Astrocyte of the hippocampus (primary cell): ENCODE results near the gene TUBD1.

Source experiments
- DNase-seq: peaks from one replicate; pipeline ENCODE4 v3.0.0; 2011; ENCODE audit warnings: low read depth, low spot score

The TUBD1 gene

DNA sequence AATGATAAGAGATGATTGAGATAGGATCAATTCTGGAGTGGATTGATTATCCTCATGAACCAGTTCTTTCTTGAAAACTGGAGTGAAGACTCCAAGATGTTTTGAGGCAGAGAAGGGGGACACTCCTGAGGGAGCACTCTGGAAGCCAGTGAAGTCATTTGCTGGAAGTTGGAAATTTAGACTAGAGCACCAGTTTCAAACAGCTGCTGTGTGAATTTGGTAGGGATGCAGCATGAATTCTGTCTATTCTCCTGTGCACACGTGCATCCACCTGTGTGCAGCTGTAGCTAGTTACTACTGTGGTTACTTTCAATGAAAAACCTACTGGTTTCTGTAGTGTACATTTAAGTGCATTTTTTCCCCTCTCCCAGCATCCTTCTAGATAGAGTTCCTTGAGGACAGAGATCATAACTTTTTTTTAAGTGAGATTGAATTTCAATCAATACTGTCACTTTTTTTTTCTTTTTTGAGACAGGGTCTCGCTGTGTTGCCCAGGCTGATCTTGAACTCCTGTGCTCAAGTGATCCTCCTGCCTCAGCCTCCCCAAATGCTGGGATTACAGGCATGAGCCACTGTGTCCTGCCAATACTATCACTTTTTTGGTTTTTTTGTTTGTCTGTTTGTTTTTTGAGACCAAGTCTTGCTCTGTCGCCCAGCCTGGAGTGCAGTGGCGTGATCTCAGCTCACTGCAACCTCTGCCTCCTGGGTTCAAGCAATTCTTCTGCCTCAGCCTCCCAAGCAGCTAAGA is 65.9 kb downstream of the TUBD1 start:
- DNase-seq, result no peak

DNA sequence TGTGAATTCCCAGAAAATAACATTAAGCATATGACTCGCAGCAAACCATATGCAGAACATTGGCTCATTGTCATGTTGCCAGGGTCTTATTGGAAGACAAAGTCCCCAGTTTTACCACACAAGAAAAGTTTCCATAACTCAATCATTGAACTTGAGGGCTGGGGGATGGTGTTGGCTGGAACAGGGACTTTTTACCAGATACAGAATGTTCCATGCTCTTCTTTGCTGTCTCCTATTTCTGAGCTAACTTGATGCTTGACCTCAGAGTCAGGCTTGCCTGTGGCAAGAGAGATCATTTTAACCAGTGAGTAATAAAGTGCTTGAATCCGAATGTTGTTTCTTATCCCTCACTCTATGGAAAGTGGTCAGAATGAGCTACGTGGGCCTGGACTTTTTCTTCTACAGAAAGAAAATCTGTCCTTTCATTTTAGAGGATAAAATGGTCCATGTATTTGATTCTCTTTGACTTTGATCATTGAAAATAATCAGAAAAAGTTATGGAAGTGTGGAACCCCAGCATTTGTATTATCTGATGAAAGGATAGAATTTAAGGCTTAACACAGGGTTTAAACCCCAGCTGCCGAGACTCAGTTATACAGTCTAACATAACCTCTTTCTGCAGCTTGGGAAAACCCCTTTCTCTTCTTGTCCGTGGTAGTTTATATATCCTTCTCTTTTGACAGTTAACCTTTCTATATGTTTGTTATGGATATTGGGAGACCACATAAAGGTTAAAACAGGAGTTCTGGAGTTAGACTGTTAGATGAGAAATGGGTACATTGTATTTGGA is 67.0 kb downstream of the TUBD1 start:
- DNase-seq, result peak; percentile 77

DNA sequence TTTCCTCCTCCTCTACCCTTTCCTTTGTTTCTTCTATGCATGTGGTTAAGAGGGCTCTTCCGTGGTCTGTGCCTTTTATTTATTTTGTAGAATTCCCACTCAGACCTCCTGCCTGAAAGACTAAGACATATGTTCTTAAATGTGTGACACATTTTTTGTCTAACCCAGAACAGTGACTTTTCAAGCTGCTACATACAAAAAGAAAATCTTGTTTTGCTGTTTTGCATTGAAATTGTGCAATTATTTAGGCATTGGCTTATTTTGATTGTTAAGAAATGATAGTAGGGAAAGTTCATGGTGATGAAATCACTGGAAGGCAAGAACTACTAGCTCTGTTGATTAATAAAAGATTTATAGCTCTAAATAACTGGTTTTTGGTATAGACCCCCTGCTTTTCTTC is 76.8 kb downstream of the TUBD1 start:
- DNase-seq, result peak; percentile 24

DNA sequence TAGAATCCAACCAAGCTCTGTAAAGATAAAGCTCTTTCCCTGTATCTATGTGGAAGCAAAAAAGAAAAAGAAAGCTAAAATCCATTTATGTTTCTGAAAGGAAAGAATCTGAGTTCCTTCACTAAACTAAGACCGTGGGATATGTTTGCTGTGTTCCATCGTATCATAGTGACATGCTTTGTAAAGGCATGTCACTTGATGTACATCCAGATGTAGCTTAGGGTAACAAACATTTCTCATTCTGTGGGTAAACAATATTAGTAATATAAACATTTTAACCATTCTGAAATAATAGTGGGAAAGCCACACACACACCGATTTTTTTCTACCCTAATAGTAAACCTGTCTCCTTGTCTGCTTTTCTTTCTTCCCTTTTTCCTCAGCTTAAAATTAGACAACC is 78.1 kb downstream of the TUBD1 start:
- no peak for DNase-seq

DNA sequence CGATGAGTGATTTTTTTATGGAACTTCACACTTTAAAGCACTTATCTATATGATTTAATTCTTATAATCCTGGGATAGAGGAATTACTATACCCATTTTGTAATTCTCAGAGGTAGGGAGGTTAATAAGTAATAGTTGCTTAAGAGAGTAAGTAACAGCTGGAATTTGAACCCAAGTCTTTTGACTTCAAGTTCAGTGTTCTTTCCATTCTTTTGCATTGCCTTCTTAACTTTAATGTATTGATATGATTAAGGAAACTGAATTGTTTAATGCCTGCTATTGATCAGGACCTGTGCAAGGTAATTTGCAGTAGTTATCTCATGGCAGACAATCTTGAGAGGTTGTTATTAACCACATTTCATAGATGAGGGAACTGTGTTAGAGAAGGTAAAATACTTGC is 78.5 kb downstream of the TUBD1 start:
- DNase-seq, result no peak

DNA sequence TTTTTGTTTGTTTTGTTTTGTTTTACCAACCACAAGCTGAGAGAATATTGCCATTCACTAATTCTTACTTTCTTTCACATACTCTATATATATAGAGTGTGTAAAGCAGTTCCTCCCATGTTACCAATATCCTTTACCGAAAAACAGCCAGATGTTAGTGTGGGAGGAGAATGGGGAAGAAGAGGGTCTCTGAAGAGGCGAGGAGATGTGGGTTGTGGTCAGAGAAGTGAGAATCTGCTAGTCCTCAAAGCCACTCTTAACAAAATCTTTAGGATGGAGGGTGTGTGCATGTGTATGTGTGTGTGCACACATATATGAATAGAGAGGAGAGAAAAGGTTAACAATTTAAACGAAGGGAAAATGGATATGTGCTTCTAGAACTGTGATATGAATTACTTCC is 80.6 kb downstream of the TUBD1 start:
- DNase-seq, result no peak

DNA sequence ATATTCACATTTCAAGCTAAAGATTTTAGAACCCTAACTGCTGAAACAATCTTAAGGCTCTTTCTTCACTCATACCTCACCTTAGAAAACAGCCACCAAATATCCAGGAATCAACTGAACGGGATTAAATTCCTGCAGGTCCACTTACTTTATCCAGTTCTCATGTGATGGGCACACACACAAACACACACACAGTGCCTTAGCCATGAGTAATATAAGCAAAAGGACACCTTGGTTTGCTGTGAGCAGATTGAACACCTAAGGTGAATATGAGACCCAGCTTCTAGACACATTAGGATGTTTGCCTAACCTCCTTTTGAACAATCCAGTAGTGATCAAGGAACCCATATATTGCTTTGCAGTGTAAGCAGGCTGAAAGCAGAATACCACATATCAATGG is 81.5 kb downstream of the TUBD1 start:
- peak; percentile 65 for DNase-seq

DNA sequence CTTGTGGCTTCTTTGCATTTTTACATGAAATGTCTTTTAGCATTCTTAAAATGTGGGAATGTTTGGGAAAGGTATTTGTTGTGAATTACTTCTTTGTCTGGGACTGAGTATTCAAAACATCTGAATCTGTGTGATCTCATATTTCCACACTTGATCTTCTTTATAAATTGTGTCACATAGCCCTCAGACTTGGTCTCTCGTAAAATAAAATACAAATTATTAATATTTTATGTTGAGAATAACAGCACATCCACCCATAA is 81.9 kb downstream of the TUBD1 start:
- peak; percentile 76 for DNase-seq
